B cell (primary cell): Measurements from ENCODE around the gene MOXD1.

ENCODE experiments used
- EZH2 ChIP-seq: IDR thresholded peaks from 2 replicates; pipeline ENCODE4 v1.6.1; 2012; ENCODE audit warnings: borderline replicate concordance, low read depth, mild to moderate bottlenecking, moderate library complexity, low read length; ENCODE audit not compliant: insufficient read depth, poor library complexity, severe bottlenecking
- TF ChIP-seq, protein P1 (sequence below): fragments of 200-600 bp; IDR thresholded peaks from one replicate; pipeline ENCODE4 v1.8.0; 2022; ENCODE audit warnings: antibody characterized with exemption, mild to moderate bottlenecking

DNA sequence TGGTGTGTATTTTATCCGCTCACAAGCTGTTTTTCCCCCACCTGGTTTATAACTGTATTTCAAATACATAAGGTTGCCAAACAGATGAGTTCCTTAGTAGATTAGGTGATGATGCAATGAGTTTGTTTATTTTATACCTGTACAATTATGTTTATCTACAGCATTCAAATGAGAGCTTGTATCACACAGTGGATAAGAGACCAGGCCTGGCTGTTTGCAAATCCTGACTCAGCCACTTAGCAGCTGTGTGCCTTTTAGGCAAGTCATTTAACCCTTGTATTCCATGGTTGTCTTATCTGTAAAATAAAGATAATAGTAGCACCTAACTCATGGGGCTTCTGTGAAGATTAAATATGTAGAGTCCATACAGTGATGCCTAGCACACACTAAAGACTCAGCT, 143.7 kb downstream of the MOXD1 start:
- TF ChIP-seq, protein P1, sequence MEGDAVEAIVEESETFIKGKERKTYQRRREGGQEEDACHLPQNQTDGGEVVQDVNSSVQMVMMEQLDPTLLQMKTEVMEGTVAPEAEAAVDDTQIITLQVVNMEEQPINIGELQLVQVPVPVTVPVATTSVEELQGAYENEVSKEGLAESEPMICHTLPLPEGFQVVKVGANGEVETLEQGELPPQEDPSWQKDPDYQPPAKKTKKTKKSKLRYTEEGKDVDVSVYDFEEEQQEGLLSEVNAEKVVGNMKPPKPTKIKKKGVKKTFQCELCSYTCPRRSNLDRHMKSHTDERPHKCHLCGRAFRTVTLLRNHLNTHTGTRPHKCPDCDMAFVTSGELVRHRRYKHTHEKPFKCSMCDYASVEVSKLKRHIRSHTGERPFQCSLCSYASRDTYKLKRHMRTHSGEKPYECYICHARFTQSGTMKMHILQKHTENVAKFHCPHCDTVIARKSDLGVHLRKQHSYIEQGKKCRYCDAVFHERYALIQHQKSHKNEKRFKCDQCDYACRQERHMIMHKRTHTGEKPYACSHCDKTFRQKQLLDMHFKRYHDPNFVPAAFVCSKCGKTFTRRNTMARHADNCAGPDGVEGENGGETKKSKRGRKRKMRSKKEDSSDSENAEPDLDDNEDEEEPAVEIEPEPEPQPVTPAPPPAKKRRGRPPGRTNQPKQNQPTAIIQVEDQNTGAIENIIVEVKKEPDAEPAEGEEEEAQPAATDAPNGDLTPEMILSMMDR = no peak
- no peak for TF ChIP-seq EZH2
